GM18508 (cell line): Measurements from ENCODE around the gene AFF3.

Experiments used
- ATAC-seq: cut with Tn5 transposase; IDR thresholded peaks from one replicate; pipeline ENCODE4 v1.9.1; 2021; ENCODE audit warnings: moderate number of reproducible peaks; ENCODE audit not compliant: insufficient read depth, unreplicated experiment

The AFF3 gene

GRCh38 chr2:100018341-100019193, 123.8 kb downstream of the AFF3 start:
- ATAC-seq: no peak

GRCh38 chr2:100017633-100018032, 124.8 kb downstream of the AFF3 start:
- ATAC-seq: no peak

GRCh38 chr2:100016756-100017155, 125.6 kb downstream of the AFF3 start:
- no peak for ATAC-seq

- ATAC-seq: no peak
Measured at GRCh38 chr2:100015849-100016248, 126.5 kb downstream of the AFF3 start.

- no peak for ATAC-seq
Measured at GRCh38 chr2:100013892-100014677, 128.3 kb downstream of the AFF3 start.

- ATAC-seq: no peak
Measured at GRCh38 chr2:100012561-100012960, 129.8 kb downstream of the AFF3 start.

- no peak for ATAC-seq
Measured at GRCh38 chr2:100011272-100011731, 131.1 kb downstream of the AFF3 start.

GRCh38 chr2:100010606-100011005, 131.8 kb downstream of the AFF3 start:
- ATAC-seq: no peak

GRCh38 chr2:100009743-100010142, 132.6 kb downstream of the AFF3 start:
- ATAC-seq: no peak

GRCh38 chr2:100008956-100009355, 133.4 kb downstream of the AFF3 start:
- no peak for ATAC-seq

- ATAC-seq: no peak
Measured at GRCh38 chr2:100006516-100006915, 135.9 kb downstream of the AFF3 start.

GRCh38 chr2:100004959-100005387, 137.4 kb downstream of the AFF3 start:
- no peak for ATAC-seq

GRCh38 chr2:100004348-100004884, 138.0 kb downstream of the AFF3 start:
- ATAC-seq: no peak

GRCh38 chr2:100002059-100002458, 140.3 kb downstream of the AFF3 start:
- no peak for ATAC-seq

- no peak for ATAC-seq
Measured at GRCh38 chr2:100000915-100001707, 141.3 kb downstream of the AFF3 start.

- ATAC-seq: no peak
Measured at GRCh38 chr2:99998651-99999320, 143.6 kb downstream of the AFF3 start.

- no peak for ATAC-seq
Measured at GRCh38 chr2:99989905-99990304, 152.5 kb downstream of the AFF3 start.

GRCh38 chr2:99988599-99988998, 153.8 kb downstream of the AFF3 start:
- ATAC-seq: no peak

GRCh38 chr2:99987160-99987559, 155.2 kb downstream of the AFF3 start:
- no peak for ATAC-seq
